Thoracic aorta (tissue), 2 donors: ENCODE results near the gene CYP17A1. TPM values are rescaled to one million over a fixed set of nuclear protein-coding genes. Genes with fewer than 3 reads are reported as not detected.
A peak's percentile ranks its signal among the peaks of the same experiment; 100 is the strongest.
"Not testable (repeated sequence)": the region's sequence is repeated elsewhere in the genome, so short reads cannot be mapped to it uniquely, and the experiment has no call there.

Experiments used
- ATAC-seq: fragments of 150-250 bp; one replicate; pipeline ENCODE4 v1.8.0; 2017; ENCODE audit warnings: low read depth; ENCODE audit not compliant: insufficient number of reproducible peaks, low FRiP score
- DNase-seq: peaks from one replicate; pipeline ENCODE4 v3.0.0-alpha.2; 2020; ENCODE audit warnings: low spot score
- H3K27ac ChIP-seq, 2 donors: fragments of 200-600 bp; sonication (generic); 1 replicate in 1 of 2; 2 replicates in 1 of 2; pipeline ENCODE4 v1.5.1; 2016; ENCODE audit warnings: mild to moderate bottlenecking in 2 of 2, moderate library complexity in 2 of 2
- H3K27me3 ChIP-seq: fragments of 200-600 bp; sonication (generic); replicated peaks from 2 replicates; pipeline ENCODE4 v1.6.0; 2016; ENCODE audit warnings: mild to moderate bottlenecking; ENCODE audit not compliant: insufficient read depth
- H3K36me3 ChIP-seq: fragments of 200-600 bp; sonication (generic); one replicate; pipeline ENCODE4 v1.5.1; 2016
- H3K4me1 ChIP-seq, 2 donors: fragments of 200-600 bp; sonication (generic); 1 replicate in 1 of 2; 2 replicates in 1 of 2; pipeline versions ENCODE4 v1.5.1 to v1.6.0; 2016; ENCODE audit warnings: low read depth in 2 of 2, mild to moderate bottlenecking in 1 of 2; ENCODE audit not compliant: control insufficient read depth in 1 of 2
- H3K4me3 ChIP-seq: fragments of 200-600 bp; sonication (generic); 2 replicates; pipeline ENCODE4 v1.5.1; 2016; ENCODE audit warnings: mild to moderate bottlenecking
- H3K9me3 ChIP-seq: fragments of 200-600 bp; sonication (generic); 2 replicates; pipeline ENCODE4 v1.5.1; 2016
- total RNA-seq, 2 donors: library from RNA; depleted of rRNA; stranded (reverse); fragments of >200 nt; gene quantifications; one replicate each; pipeline versions ENCODE4 v1.1.0 to v1.2.3, GENCODE V29; 2016
- TF ChIP-seq, protein P1 (sequence below): fragments of 200-600 bp; sonication (generic); IDR thresholded peaks from one replicate; pipeline ENCODE4 v1.5.1; 2019; ENCODE audit warnings: antibody characterized with exemption

CYP17A1 gene
- total RNA-seq, 2 donors from 2014 or later, result 0.41 to 1.3 TPM

- H3K4me1 ChIP-seq, result no peaks in the 10 kb centered on the region
- ATAC-seq (no peak), DNase-seq (no peak)
- H3K27me3 ChIP-seq, result no peaks in the 10 kb centered on the region
- H3K9me3 ChIP-seq, result no peaks in the 10 kb centered on the region
- no peak overlapping the region for H3K27ac ChIP-seq
- TF ChIP-seq, protein P1, sequence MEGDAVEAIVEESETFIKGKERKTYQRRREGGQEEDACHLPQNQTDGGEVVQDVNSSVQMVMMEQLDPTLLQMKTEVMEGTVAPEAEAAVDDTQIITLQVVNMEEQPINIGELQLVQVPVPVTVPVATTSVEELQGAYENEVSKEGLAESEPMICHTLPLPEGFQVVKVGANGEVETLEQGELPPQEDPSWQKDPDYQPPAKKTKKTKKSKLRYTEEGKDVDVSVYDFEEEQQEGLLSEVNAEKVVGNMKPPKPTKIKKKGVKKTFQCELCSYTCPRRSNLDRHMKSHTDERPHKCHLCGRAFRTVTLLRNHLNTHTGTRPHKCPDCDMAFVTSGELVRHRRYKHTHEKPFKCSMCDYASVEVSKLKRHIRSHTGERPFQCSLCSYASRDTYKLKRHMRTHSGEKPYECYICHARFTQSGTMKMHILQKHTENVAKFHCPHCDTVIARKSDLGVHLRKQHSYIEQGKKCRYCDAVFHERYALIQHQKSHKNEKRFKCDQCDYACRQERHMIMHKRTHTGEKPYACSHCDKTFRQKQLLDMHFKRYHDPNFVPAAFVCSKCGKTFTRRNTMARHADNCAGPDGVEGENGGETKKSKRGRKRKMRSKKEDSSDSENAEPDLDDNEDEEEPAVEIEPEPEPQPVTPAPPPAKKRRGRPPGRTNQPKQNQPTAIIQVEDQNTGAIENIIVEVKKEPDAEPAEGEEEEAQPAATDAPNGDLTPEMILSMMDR, result no peak
- no peak overlapping the region for H3K4me3 ChIP-seq
- H3K36me3 ChIP-seq, result no peaks in the 10 kb centered on the region
These were observed 10.9 kb downstream of the CYP17A1 start for GRCh38 chr10:102826148-102826796.

- no peak overlapping the region for H3K27ac ChIP-seq
- H3K27me3 ChIP-seq, result no peaks in the 10 kb centered on the region
- ATAC-seq (no peak), DNase-seq (no peak)
- no peaks in the 10 kb centered on the region for H3K4me1 ChIP-seq
- TF ChIP-seq, protein P1, result no peak
- no peaks in the 10 kb centered on the region for H3K9me3 ChIP-seq
- no peaks in the 10 kb centered on the region for H3K36me3 ChIP-seq
- H3K4me3 ChIP-seq, result no peak overlapping the region
These were observed 12.5 kb downstream of the CYP17A1 start for GRCh38 chr10:102824664-102825063.

DNA sequence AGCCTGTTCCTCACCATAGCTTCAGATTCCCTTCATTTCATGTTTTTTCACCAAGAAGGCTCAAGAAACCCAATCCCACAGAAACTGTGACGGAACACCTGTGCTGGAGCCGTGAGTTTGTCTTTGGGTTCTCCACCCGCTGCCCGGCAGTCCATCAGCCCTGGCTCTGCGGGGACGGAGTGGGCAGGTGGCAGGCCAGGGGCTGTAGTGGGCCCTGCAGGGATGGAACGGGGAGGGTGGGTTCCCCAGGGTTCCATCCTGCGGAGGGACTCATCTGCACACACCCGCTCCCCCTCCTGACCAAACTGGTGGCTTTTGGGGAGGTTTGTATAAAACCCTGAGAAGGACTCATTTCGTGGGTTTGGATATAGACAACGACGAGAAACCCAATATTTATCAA lies 15.0 kb downstream of the CYP17A1 start:
- DNase-seq (no peak), ATAC-seq (no peak)
- H3K27ac ChIP-seq, result no peak overlapping the region
- H3K27me3 ChIP-seq, result no peaks in the 10 kb centered on the region
- no peaks in the 10 kb centered on the region for H3K4me1 ChIP-seq
- H3K4me3 ChIP-seq, result no peak overlapping the region
- H3K36me3 ChIP-seq, result no peaks in the 10 kb centered on the region
- TF ChIP-seq, protein P1, result no peak
- H3K9me3 ChIP-seq, result no peaks in the 10 kb centered on the region

- Histone ChIP-seq H3K4me1 (peaks cover 17 to 19% of the 10 kb centered on the region in 2 donors), H3K27ac (peak overlapping the region in 1 of 2 donors; percentile 96)
- not testable (repeated sequence) for H3K27me3 ChIP-seq, DNase-seq, H3K36me3 ChIP-seq, ATAC-seq, H3K9me3 ChIP-seq, H3K4me3 ChIP-seq
These were observed 17.2 kb downstream of the CYP17A1 start for GRCh38 chr10:102820008-102820407.

DNA sequence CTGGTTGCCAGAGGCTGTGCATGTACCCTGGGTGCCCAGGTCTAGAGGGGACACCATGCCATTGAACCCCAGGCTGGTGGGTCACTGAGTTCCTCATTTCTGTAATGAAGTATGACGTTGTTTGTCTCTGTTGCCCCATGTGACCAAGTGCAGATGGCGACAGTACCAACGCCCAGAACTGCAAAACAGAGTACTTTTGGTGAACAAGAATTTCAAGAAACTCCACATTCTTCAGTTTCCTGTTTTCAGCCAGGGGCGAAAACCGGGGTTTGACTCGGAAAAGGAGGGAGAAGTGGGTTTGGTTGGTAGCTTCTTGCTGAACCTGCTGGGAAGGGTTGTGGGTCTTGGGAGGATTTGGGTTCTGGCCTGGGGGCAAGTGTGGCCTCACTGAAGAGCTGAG lies 18.2 kb downstream of the CYP17A1 start:
- peaks cover 24 to 28% of the 10 kb centered on the region in 2 donors for H3K4me1 ChIP-seq
- H3K36me3 ChIP-seq, result no peaks in the 10 kb centered on the region
- no peak for ATAC-seq
- no peak for DNase-seq
- TF ChIP-seq, protein P1, result no peak
- H3K27me3 ChIP-seq, result no peaks in the 10 kb centered on the region
- peak overlapping the region; percentile 96 to 99 for H3K27ac ChIP-seq
- H3K9me3 ChIP-seq, result no peaks in the 10 kb centered on the region
- H3K4me3 ChIP-seq, result no peak overlapping the region

DNA sequence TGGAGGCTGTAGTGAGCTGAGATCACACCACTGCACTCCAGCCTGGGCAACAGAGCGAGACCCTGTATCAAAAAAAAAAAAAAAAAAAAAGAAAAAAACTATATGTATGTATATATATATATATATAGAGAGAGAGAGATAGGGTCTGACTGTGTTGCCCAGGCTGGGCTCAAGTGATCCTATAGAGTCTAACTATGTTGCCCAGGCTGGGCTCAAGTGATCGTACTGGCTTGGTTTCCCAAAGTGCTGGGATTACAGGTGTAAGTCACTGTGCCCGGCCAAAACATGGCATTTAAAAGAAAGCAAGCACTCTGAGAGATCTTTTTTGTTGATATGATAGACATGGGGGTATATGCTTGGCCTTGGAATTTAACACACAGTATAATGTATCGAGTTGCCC lies 20.0 kb downstream of the CYP17A1 start:
- peak overlapping the region; percentile 96 to 99 for H3K27ac ChIP-seq
- DNase-seq, result no peak
- peaks cover 30 to 46% of the 10 kb centered on the region in 2 donors for H3K4me1 ChIP-seq
- peaks cover 15% of the 10 kb centered on the region for H3K36me3 ChIP-seq
- TF ChIP-seq, protein P1, result no peak
- H3K27me3 ChIP-seq, result no peaks in the 10 kb centered on the region
- ATAC-seq, result no peak
- no peak overlapping the region for H3K4me3 ChIP-seq
- H3K9me3 ChIP-seq, result no peaks in the 10 kb centered on the region
